ENCODE measurements around the gene ZNF281.

The ZNF281 gene

GRCh38 chr1:200409761-200410565, at the start of gene ZNF281:
Gene ZNF281, minus strand, starts transcription at chr1:200410036. Its CDS starts 331 bp downstream, at chr1:200409705.
- H3K27ac ChIP-seq (ENCODE audit: low read length): peak within 1 kb of the TSS; percentile 96

GRCh38 chr1:200458780-200459179, 48.9 kb upstream of the ZNF281 start:
- H3K27ac ChIP-seq (ENCODE audit: low read length): no peak overlapping the region
- no peaks in the 10 kb centered on the region for H3K36me3 ChIP-seq (ENCODE audit: control insufficient read depth, low read depth, low read length)
- H3K4me3 ChIP-seq (ENCODE audit: low read length): no peak overlapping the region
- H3K27me3 ChIP-seq (ENCODE audit: control insufficient read depth, insufficient read depth, low read length): no peaks in the 10 kb centered on the region
- no peak overlapping the region for H3K9ac ChIP-seq (ENCODE audit: low read length)
- H3K9me3 ChIP-seq (ENCODE audit: control insufficient read depth, low read depth, low read length): no peaks in the 10 kb centered on the region
- peaks cover 2% of the 10 kb centered on the region for H3K4me1 ChIP-seq (ENCODE audit: control insufficient read depth, low read depth, low read length)

More at GRCh38 chr1:200409761-200410565, at the start of gene ZNF281:
- Histone ChIP-seq H3K9ac (ENCODE audit: low read length) (peak within 1 kb of the TSS; percentile 85), H3K27me3 (ENCODE audit: control insufficient read depth, insufficient read depth, low read length) (no peaks in the 10 kb centered on the region), H3K4me3 (ENCODE audit: low read length) (peak within 1 kb of the TSS; percentile 84), H3K36me3 (ENCODE audit: control insufficient read depth, low read depth, low read length) (peaks cover 41% of the 10 kb centered on the region), H3K4me1 (ENCODE audit: control insufficient read depth, low read depth, low read length) (peaks cover 48% of the 10 kb centered on the region), H3K9me3 (ENCODE audit: control insufficient read depth, low read depth, low read length) (no peaks in the 10 kb centered on the region)

GRCh38 chr1:200457810-200458209, 48.0 kb upstream of the ZNF281 start:
- H3K27ac ChIP-seq (ENCODE audit: low read length): no peak overlapping the region
- H3K4me1 ChIP-seq (ENCODE audit: control insufficient read depth, low read depth, low read length): peaks cover 12% of the 10 kb centered on the region
- no peak overlapping the region for H3K9ac ChIP-seq (ENCODE audit: low read length)
- H3K9me3 ChIP-seq (ENCODE audit: control insufficient read depth, low read depth, low read length): no peaks in the 10 kb centered on the region
- H3K4me3 ChIP-seq (ENCODE audit: low read length): no peak overlapping the region
- no peaks in the 10 kb centered on the region for H3K27me3 ChIP-seq (ENCODE audit: control insufficient read depth, insufficient read depth, low read length)
- no peaks in the 10 kb centered on the region for H3K36me3 ChIP-seq (ENCODE audit: control insufficient read depth, low read depth, low read length)

- Histone ChIP-seq H3K36me3 (ENCODE audit: control insufficient read depth, low read depth, low read length) (no peaks in the 10 kb centered on the region), H3K4me3 (ENCODE audit: low read length) (no peak overlapping the region), H3K4me1 (ENCODE audit: control insufficient read depth, low read depth, low read length) (peaks cover 17% of the 10 kb centered on the region), H3K27ac (ENCODE audit: low read length) (no peak overlapping the region), H3K27me3 (ENCODE audit: control insufficient read depth, insufficient read depth, low read length) (no peaks in the 10 kb centered on the region), H3K9me3 (ENCODE audit: control insufficient read depth, low read depth, low read length) (no peaks in the 10 kb centered on the region), H3K9ac (ENCODE audit: low read length) (no peak overlapping the region)
Observed at GRCh38 chr1:200454425-200454824, 44.6 kb upstream of the ZNF281 start.

GRCh38 chr1:200453553-200453905, 43.7 kb upstream of the ZNF281 start:
- Histone ChIP-seq H3K9ac (ENCODE audit: low read length) (no peak overlapping the region), H3K27me3 (ENCODE audit: control insufficient read depth, insufficient read depth, low read length) (no peaks in the 10 kb centered on the region), H3K4me1 (ENCODE audit: control insufficient read depth, low read depth, low read length) (peaks cover 17% of the 10 kb centered on the region), H3K9me3 (ENCODE audit: control insufficient read depth, low read depth, low read length) (no peaks in the 10 kb centered on the region), H3K27ac (ENCODE audit: low read length) (no peak overlapping the region), H3K4me3 (ENCODE audit: low read length) (no peak overlapping the region), H3K36me3 (ENCODE audit: control insufficient read depth, low read depth, low read length) (no peaks in the 10 kb centered on the region)

- H3K4me1 ChIP-seq (ENCODE audit: control insufficient read depth, low read depth, low read length): peaks cover 17% of the 10 kb centered on the region
- H3K27me3 ChIP-seq (ENCODE audit: control insufficient read depth, insufficient read depth, low read length): no peaks in the 10 kb centered on the region
- H3K36me3 ChIP-seq (ENCODE audit: control insufficient read depth, low read depth, low read length): no peaks in the 10 kb centered on the region
- no peak overlapping the region for H3K27ac ChIP-seq (ENCODE audit: low read length)
- H3K9me3 ChIP-seq (ENCODE audit: control insufficient read depth, low read depth, low read length): no peaks in the 10 kb centered on the region
- H3K9ac ChIP-seq (ENCODE audit: low read length): no peak overlapping the region
- no peak overlapping the region for H3K4me3 ChIP-seq (ENCODE audit: low read length)
Observed at GRCh38 chr1:200452850-200453552, 43.2 kb upstream of the ZNF281 start.

- no peaks in the 10 kb centered on the region for H3K9me3 ChIP-seq (ENCODE audit: control insufficient read depth, low read depth, low read length)
- no peak overlapping the region for H3K27ac ChIP-seq (ENCODE audit: low read length)
- peaks cover 5% of the 10 kb centered on the region for H3K36me3 ChIP-seq (ENCODE audit: control insufficient read depth, low read depth, low read length)
- no peak overlapping the region for H3K9ac ChIP-seq (ENCODE audit: low read length)
- H3K4me1 ChIP-seq (ENCODE audit: control insufficient read depth, low read depth, low read length): peaks cover 8% of the 10 kb centered on the region
- no peak overlapping the region for H3K4me3 ChIP-seq (ENCODE audit: low read length)
- H3K27me3 ChIP-seq (ENCODE audit: control insufficient read depth, insufficient read depth, low read length): no peaks in the 10 kb centered on the region
Observed at GRCh38 chr1:200448034-200448762, 38.4 kb upstream of the ZNF281 start.

- no peak overlapping the region for H3K4me3 ChIP-seq (ENCODE audit: low read length)
- H3K27me3 ChIP-seq (ENCODE audit: control insufficient read depth, insufficient read depth, low read length): no peaks in the 10 kb centered on the region
- H3K36me3 ChIP-seq (ENCODE audit: control insufficient read depth, low read depth, low read length): peaks cover 5% of the 10 kb centered on the region
- no peak overlapping the region for H3K27ac ChIP-seq (ENCODE audit: low read length)
- H3K9me3 ChIP-seq (ENCODE audit: control insufficient read depth, low read depth, low read length): no peaks in the 10 kb centered on the region
- no peaks in the 10 kb centered on the region for H3K4me1 ChIP-seq (ENCODE audit: control insufficient read depth, low read depth, low read length)
- H3K9ac ChIP-seq (ENCODE audit: low read length): no peak overlapping the region
Observed at GRCh38 chr1:200445213-200445612, 35.4 kb upstream of the ZNF281 start.

GRCh38 chr1:200444478-200444877, 34.6 kb upstream of the ZNF281 start:
- no peak overlapping the region for H3K9ac ChIP-seq (ENCODE audit: low read length)
- H3K4me1 ChIP-seq (ENCODE audit: control insufficient read depth, low read depth, low read length): peaks cover 3% of the 10 kb centered on the region
- H3K36me3 ChIP-seq (ENCODE audit: control insufficient read depth, low read depth, low read length): peaks cover 5% of the 10 kb centered on the region
- H3K27ac ChIP-seq (ENCODE audit: low read length): no peak overlapping the region
- H3K9me3 ChIP-seq (ENCODE audit: control insufficient read depth, low read depth, low read length): no peaks in the 10 kb centered on the region
- no peak overlapping the region for H3K4me3 ChIP-seq (ENCODE audit: low read length)
- H3K27me3 ChIP-seq (ENCODE audit: control insufficient read depth, insufficient read depth, low read length): no peaks in the 10 kb centered on the region

GRCh38 chr1:200443860-200444259, 34.0 kb upstream of the ZNF281 start:
- Histone ChIP-seq H3K4me1 (ENCODE audit: control insufficient read depth, low read depth, low read length) (peaks cover 3% of the 10 kb centered on the region), H3K36me3 (ENCODE audit: control insufficient read depth, low read depth, low read length) (peaks cover 5% of the 10 kb centered on the region), H3K4me3 (ENCODE audit: low read length) (no peak overlapping the region), H3K27ac (ENCODE audit: low read length) (no peak overlapping the region), H3K27me3 (ENCODE audit: control insufficient read depth, insufficient read depth, low read length) (no peaks in the 10 kb centered on the region), H3K9ac (ENCODE audit: low read length) (no peak overlapping the region), H3K9me3 (ENCODE audit: control insufficient read depth, low read depth, low read length) (no peaks in the 10 kb centered on the region)

- H3K9me3 ChIP-seq (ENCODE audit: control insufficient read depth, low read depth, low read length): no peaks in the 10 kb centered on the region
- peaks cover 3% of the 10 kb centered on the region for H3K4me1 ChIP-seq (ENCODE audit: control insufficient read depth, low read depth, low read length)
- H3K36me3 ChIP-seq (ENCODE audit: control insufficient read depth, low read depth, low read length): peaks cover 5% of the 10 kb centered on the region
- no peaks in the 10 kb centered on the region for H3K27me3 ChIP-seq (ENCODE audit: control insufficient read depth, insufficient read depth, low read length)
- no peak overlapping the region for H3K9ac ChIP-seq (ENCODE audit: low read length)
- H3K27ac ChIP-seq (ENCODE audit: low read length): no peak overlapping the region
- H3K4me3 ChIP-seq (ENCODE audit: low read length): no peak overlapping the region
Observed at GRCh38 chr1:200442537-200443156, 32.8 kb upstream of the ZNF281 start.

Measured in iPS-18a (cell line).